GM12873 (cell line): ENCODE results near the gene LRRN1.

Experiments used
- CTCF ChIP-seq: IDR thresholded peaks from 2 replicates; pipeline ENCODE4 v1.5.1; 2012; ENCODE audit warnings: low read depth, mild to moderate bottlenecking, moderate library complexity, low read length, control low read depth; ENCODE audit not compliant: insufficient read depth; ENCODE audit errors: missing control alignments

LRRN1 gene

DNA sequence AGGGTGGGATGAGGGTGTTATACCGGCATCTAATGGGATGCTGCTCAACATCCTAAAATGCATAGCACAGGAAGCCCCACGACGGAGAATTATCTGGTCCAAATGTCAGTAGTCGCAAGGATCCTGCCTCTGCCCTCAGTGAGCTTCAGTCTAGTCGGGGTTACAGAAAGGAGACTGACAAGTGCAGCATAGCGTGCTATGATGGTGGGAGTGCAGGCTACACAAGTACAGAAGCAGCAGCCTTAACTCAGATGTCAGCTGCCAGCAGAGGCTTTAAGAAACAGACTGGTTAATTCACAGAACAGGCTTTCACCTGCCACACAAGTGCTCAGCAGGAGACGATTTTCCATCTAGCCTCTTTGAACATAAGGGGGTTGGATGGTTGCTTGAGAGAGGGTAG is 6.9 kb downstream of the LRRN1 start:
- TF ChIP-seq CTCF, result no peak

DNA sequence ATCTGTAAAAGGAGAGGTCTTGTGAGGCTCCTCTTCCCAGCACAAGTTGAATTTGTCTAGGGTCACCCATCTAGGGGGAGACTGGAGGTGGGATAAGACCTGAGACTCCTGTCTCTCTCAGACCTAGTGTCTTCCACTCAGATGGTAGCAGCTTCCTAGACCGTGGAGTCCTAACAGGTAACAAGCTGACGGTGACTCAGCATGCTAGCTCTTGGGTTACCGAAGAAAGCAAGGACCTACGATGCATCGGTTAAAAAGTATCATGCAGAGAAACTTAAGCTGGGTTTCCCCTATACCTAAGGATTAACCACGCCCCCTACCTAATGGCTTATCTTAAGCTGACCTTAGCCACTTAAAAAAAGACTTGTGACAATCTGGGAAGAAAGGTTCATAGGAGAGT is 7.6 kb downstream of the LRRN1 start:
- TF ChIP-seq CTCF, result no peak

- TF ChIP-seq CTCF, result no peak
Observed at GRCh38 chr3:3813013-3813412, 13.8 kb downstream of the LRRN1 start.

DNA sequence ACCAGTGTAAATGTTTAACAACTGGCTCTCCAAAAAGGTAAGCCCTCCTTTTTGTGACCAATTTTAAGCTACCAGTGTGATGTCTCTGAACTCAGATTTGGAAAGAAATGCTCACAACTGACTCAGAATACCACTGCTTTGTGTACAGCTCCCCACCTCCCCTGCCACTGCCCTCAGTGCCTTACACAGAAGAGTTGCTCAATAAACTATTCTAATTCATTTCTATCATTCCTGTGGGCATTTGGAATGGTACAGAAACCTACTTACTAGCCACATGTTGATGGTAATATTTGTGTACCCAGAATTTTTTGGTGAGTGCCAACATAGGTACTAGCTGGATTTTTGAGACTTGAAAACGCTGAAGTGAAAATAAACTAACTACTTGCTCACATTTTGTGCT is 16.0 kb downstream of the LRRN1 start:
- no peak for TF ChIP-seq CTCF

- no peak for TF ChIP-seq CTCF
Observed at GRCh38 chr3:3816034-3816433, 16.8 kb downstream of the LRRN1 start.

DNA sequence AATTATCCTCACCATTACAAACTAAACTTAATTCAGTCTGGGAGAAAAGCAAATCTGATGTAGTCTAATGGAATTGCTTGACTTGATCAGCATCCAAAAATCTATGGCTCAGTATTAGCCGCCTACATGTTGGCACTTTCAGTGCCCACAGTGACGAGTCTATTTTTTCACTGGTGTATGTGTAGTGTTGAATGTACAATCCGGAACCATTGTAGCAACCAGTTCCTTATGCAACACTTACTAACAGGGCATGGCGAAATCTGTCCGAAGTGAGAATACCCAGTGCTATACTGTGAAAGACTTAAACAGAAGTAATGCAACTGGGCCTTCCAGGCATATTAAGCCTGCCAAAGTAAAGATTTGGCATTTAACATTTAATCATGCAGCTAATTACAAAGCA is 18.6 kb downstream of the LRRN1 start:
- no peak for TF ChIP-seq CTCF

DNA sequence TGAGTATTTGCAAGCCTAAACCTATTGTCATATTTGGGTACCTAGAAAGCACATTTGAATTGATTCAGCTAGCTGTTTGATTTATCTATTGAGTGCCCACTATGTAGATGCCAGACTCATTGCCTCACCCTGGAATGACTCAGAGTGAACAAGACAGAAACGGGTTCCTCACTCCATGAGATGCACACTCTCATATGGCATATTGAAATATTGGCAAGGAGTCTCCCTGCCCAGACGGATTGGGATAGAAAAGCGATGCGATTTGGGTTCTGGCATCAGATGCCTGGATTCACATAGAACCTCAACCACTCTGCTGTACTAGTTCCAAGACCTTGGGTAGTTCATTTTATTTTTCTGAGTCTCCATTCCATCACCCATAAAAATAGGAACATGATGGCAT is 22.5 kb downstream of the LRRN1 start:
- no peak for TF ChIP-seq CTCF

DNA sequence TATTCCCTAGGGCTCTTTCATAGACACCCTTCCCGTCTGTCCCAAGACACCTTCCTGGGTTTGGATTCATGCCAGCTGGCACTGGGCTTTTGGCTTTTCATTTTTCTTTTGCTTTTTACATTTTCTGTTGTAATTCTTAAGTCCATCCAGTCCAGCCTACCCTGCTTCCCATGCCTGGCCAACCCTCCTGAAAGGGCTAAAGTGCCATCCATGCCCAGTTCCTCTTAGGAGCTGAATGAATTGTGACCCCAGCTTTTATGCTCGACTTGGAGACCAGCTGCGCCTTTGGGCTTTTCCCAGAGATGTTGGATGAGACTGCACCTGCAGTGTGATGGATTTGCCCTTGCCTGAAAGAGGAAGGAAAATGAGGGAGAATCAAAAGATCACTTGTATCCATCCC is 25.8 kb downstream of the LRRN1 start:
- no peak for TF ChIP-seq CTCF
